ENCODE results near the gene GPATCH8. TPM values are rescaled to one million over a fixed set of nuclear protein-coding genes. Genes with fewer than 3 reads are reported as not detected.

Gene GPATCH8
- total RNA-seq, 2 donors from 2014 or later = 25.7 to 33.9 TPM

- no peak overlapping the region for H3K4me3 ChIP-seq
- 57 to 77% methylated on average over 1 to 2 of the region's 2 CpGs for WGBS, 2 donors
- intact Hi-C loops (cut with DNase I) = no loop called here
- no peaks in the 10 kb centered on the region for H3K27me3 ChIP-seq
- ATAC-seq (no peak), DNase-seq (no peak)
- peaks cover 17% of the 10 kb centered on the region for H3K4me1 ChIP-seq
- H3K27ac ChIP-seq = no peak overlapping the region
- no peaks in the 10 kb centered on the region for H3K9me3 ChIP-seq
- no peaks in the 10 kb centered on the region for H3K36me3 ChIP-seq (replicated peaks in 1 of 2; ENCODE audit: insufficient read depth in 1 of 2, low read depth in 2 of 2)
- TF ChIP-seq CTCF (IDR thresholded peaks at IDR 0.05) (no peak), POLR2A (IDR thresholded peaks at IDR 0.05) (no peak)
Measured at GRCh38 chr17:44387804-44388203, 115.4 kb downstream of the GPATCH8 start.

GRCh38 chr17:44386182-44386525, 117.1 kb downstream of the GPATCH8 start:
- no peaks in the 10 kb centered on the region for H3K9me3 ChIP-seq
- H3K27me3 ChIP-seq = no peaks in the 10 kb centered on the region
- no peaks in the 10 kb centered on the region for H3K36me3 ChIP-seq (replicated peaks in 1 of 2; ENCODE audit: insufficient read depth in 1 of 2, low read depth in 2 of 2)
- H3K4me1 ChIP-seq = peaks cover 17% of the 10 kb centered on the region
- intact Hi-C loops (cut with DNase I) = no loop called here
- H3K4me3 ChIP-seq = no peak overlapping the region
- DNase-seq (no peak), ATAC-seq (no peak)
- 35 to 40% methylated on average over 6 to 10 of the region's 10 CpGs for WGBS, 2 donors
- H3K27ac ChIP-seq = no peak overlapping the region
- no peak for TF ChIP-seq POLR2A (IDR thresholded peaks at IDR 0.05)
- TF ChIP-seq CTCF (IDR thresholded peaks at IDR 0.05) = no peak

GRCh38 chr17:44385287-44386181, 117.7 kb downstream of the GPATCH8 start:
- H3K4me1 ChIP-seq = peaks cover 17% of the 10 kb centered on the region
- H3K36me3 ChIP-seq (replicated peaks in 1 of 2; ENCODE audit: insufficient read depth in 1 of 2, low read depth in 2 of 2) = no peaks in the 10 kb centered on the region
- H3K9me3 ChIP-seq = no peaks in the 10 kb centered on the region
- H3K4me3 ChIP-seq = no peak overlapping the region
- ATAC-seq (peak; percentile 88), DNase-seq (peak; percentile 83 to 92 (median 87))
- no peak overlapping the region for H3K27ac ChIP-seq
- TF ChIP-seq POLR2A (IDR thresholded peaks at IDR 0.05) (peak in 2 of 3 donors; percentile 54 to 62), CTCF (IDR thresholded peaks at IDR 0.05) (peak in 3 of 7 experiments; percentile 7 to 22 (median 11))
- intact Hi-C loops (cut with DNase I) = no loop called here
- whole genome bisulfite sequencing, 2 donors = 0 to 4% methylated on average over 11 to 65 of the region's 68 CpGs
- H3K27me3 ChIP-seq = no peaks in the 10 kb centered on the region

- TF ChIP-seq CTCF (IDR thresholded peaks at IDR 0.05) = no peak
- H3K9me3 ChIP-seq = no peaks in the 10 kb centered on the region
- no peaks in the 10 kb centered on the region for H3K36me3 ChIP-seq (replicated peaks in 1 of 2; ENCODE audit: insufficient read depth in 1 of 2, low read depth in 2 of 2)
- DNase-seq (no peak), ATAC-seq (no peak)
- H3K4me1 ChIP-seq = peaks cover 17% of the 10 kb centered on the region
- H3K27me3 ChIP-seq = no peaks in the 10 kb centered on the region
- intact Hi-C loops (cut with DNase I) = no loop called here
- WGBS, 2 donors = 0 to 4% methylated on average over 13 to 26 of the region's 26 CpGs
- no peak overlapping the region for H3K27ac ChIP-seq
- H3K4me3 ChIP-seq = no peak overlapping the region
Measured at GRCh38 chr17:44384823-44385286, 118.4 kb downstream of the GPATCH8 start.

Data from body of pancreas (tissue), 4 donors.